Adrenal gland (tissue), 12 donors: ENCODE data around the gene PRRG3. TPM values are rescaled to one million over a fixed set of nuclear protein-coding genes. Genes with fewer than 3 reads are reported as not detected.

Source experiments
- DNase-seq, 7 donors: peaks; one replicate each; pipeline ENCODE4 v3.0.0-alpha.2; 2019 to 2020
- H3K27ac ChIP-seq, 5 donors: fragments of 200-600 bp; sonication (generic) in 4 of 5; 1 replicate in 3 of 5; 2 replicates in 2 of 5; pipeline versions ENCODE4 v1.5.1 to v1.8.0; 2016 to 2020; ENCODE audit warnings: mild to moderate bottlenecking in 1 of 5
- H3K27me3 ChIP-seq: fragments of 200-600 bp; 2 replicates; pipeline ENCODE4 v1.8.0; 2021
- H3K36me3 ChIP-seq, 2 donors: fragments of 200-600 bp; replicated peaks in 1 of 2; 1 replicate in 1 of 2; 2 replicates in 1 of 2; pipeline versions ENCODE4 v1.5.1 to v1.8.0; 2018 to 2022
- H3K4me1 ChIP-seq, 2 donors: fragments of 200-600 bp; replicated peaks in 1 of 2; 1 replicate in 1 of 2; 2 replicates in 1 of 2; pipeline versions ENCODE4 v1.5.1 to v1.8.0; 2018 to 2021
- H3K4me3 ChIP-seq, 4 donors: fragments of 200-600 bp; sonication (generic) in 3 of 4; one replicate each; pipeline ENCODE4 v1.5.1; 2016 to 2018
- H3K9me3 ChIP-seq, 3 donors: fragments of 200-600 bp; sonication (generic) in 1 of 3; replicated peaks in 1 of 3; 1 replicate in 2 of 3; 2 replicates in 1 of 3; pipeline versions ENCODE4 v1.5.1 to v1.8.0; 2016 to 2021
- POLR2A ChIP-seq, 2 donors: fragments of 450-650 bp; IDR thresholded peaks; one replicate each; pipeline ENCODE4 v1.6.1; 2017; ENCODE audit warnings: antibody characterized with exemption in 2 of 2, mild to moderate bottlenecking in 2 of 2, moderate library complexity in 1 of 2
- WGBS, 4 donors: extraction: QIAGEN DNeasy Blood & Tissue Kit in 2 of 4; methylation state at CpG; one replicate each; pipeline versions ENCODE4 v1.1.5 to v1.1.7; 2013 to 2017; 5-methylcytosine and 5-hydroxymethylcytosine counted together
- intact Hi-C, 2 donors: fragments of 100-400 bp; cut with DNase I; formaldehyde crosslinking; loops; one replicate each; pipeline versions ENCODE4 v1.14.1 to v1.15.0; 2022 to 2023
- polyA plus RNA-seq, 3 donors: library from polyadenylated mRNA; stranded (reverse); fragments of 200-250 nt in 2 of 3; fragments of 350-450 nt in 1 of 3; fragmentation: Illumina TruSeq in 1 of 3; extraction: RNeasy Lipid Tissue Mini Kit (QIAGEN cat#74804) in 1 of 3; gene quantifications; one replicate each; pipeline ENCODE4 v1.2.3, GENCODE V29; 2013 to 2014
- total RNA-seq, 9 donors: library from RNA; depleted of rRNA in 4 of 9; stranded (reverse); fragments of >200 nt in 4 of 9; fragments of 120-200 nt in 1 of 9; fragmentation: NEBNext Ultra II Directional in 1 of 9; extraction: Animal tissue kit (Norgen Biotek cat#: 25700) in 1 of 9; gene quantifications; one replicate each; pipeline versions ENCODE4 v1.1.0 to v1.2.4, GENCODE V29; 2013 to 2023
- TF ChIP-seq, protein P1 (sequence below), 6 experiments: fragments of 450-650 bp in 4 of 6; fragments of 200-600 bp in 2 of 6; sonication (generic) in 1 of 6; IDR thresholded peaks; 1 replicate in 5 of 6; 2 replicates in 1 of 6; pipeline versions ENCODE4 v1.5.1 to v1.8.0; 2016 to 2021; ENCODE audit warnings: antibody characterized with exemption in 6 of 6, mild to moderate bottlenecking in 2 of 6, moderate library complexity in 1 of 6
- donor health status: healthy with polysubstance abuse.
- donor health status: Bipolar disorder and iron deficiency.
- donor health status: DM: yes; HTN: yes; CAD: no.
- donor health status: DM: no; HTN: no; CAD: no.
- donor health status: DM: no; HTN: no; CAD: no.
- donor health status: DM: yes; HTN: yes; CAD: no.

Gene PRRG3
- total and polyA plus RNA-seq, 12 donors: under 0.01 to 8.7 (median 0.26) TPM; not detected in 1

GRCh38 chrX:151753313-151754046, 58.2 kb downstream of the PRRG3 start:
- DNase-seq: peak; percentile 24 to 65 (median 58)
- WGBS, 4 donors: 0 to 29% (median 11%) methylated on average over 2 to 22 of the region's 22 CpGs
- no peak for TF ChIP-seq POLR2A (IDR thresholded peaks at IDR 0.05)
- TF ChIP-seq, protein P1, sequence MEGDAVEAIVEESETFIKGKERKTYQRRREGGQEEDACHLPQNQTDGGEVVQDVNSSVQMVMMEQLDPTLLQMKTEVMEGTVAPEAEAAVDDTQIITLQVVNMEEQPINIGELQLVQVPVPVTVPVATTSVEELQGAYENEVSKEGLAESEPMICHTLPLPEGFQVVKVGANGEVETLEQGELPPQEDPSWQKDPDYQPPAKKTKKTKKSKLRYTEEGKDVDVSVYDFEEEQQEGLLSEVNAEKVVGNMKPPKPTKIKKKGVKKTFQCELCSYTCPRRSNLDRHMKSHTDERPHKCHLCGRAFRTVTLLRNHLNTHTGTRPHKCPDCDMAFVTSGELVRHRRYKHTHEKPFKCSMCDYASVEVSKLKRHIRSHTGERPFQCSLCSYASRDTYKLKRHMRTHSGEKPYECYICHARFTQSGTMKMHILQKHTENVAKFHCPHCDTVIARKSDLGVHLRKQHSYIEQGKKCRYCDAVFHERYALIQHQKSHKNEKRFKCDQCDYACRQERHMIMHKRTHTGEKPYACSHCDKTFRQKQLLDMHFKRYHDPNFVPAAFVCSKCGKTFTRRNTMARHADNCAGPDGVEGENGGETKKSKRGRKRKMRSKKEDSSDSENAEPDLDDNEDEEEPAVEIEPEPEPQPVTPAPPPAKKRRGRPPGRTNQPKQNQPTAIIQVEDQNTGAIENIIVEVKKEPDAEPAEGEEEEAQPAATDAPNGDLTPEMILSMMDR (IDR thresholded peaks at IDR 0.05): peak; percentile 62 to 91 (median 84)
- H3K4me1 ChIP-seq: no peaks in the 10 kb centered on the region
- H3K9me3 ChIP-seq: no peaks in the 10 kb centered on the region
- no peak overlapping the region for H3K27ac ChIP-seq
- H3K27me3 ChIP-seq: peaks cover 32% of the 10 kb centered on the region
- no peaks in the 10 kb centered on the region for H3K36me3 ChIP-seq
- no peak overlapping the region for H3K4me3 ChIP-seq
- intact Hi-C loops: loop anchor here (5.0 to 10.0 kb wide), 2 partner anchors 881 to 884 kb away; partner anchors contain the start of gene GABRQ (in 2 of the 2)

- Histone ChIP-seq H3K27ac (no peak overlapping the region), H3K9me3 (no peaks in the 10 kb centered on the region), H3K36me3 (no peaks in the 10 kb centered on the region), H3K4me1 (no peaks in the 10 kb centered on the region), H3K4me3 (no peak overlapping the region), H3K27me3 (peaks cover 32% of the 10 kb centered on the region)
- intact Hi-C loops: loop anchor here (5.0 to 10.0 kb wide), 2 partner anchors 881 to 883 kb away; partner anchors contain the start of gene GABRQ (in 2 of the 2)
- TF ChIP-seq, protein P1 (IDR thresholded peaks at IDR 0.05): no peak
- TF ChIP-seq POLR2A (IDR thresholded peaks at IDR 0.05): no peak
- 65 to 89% (median 73%) methylated on average over 2 to 6 of the region's 6 CpGs for WGBS, 4 donors
- peak in 4 of 7 donors; percentile 21 to 54 (median 26) for DNase-seq
Observed at GRCh38 chrX:151754047-151754429, 58.8 kb downstream of the PRRG3 start.

GRCh38 chrX:151754641-151755215, 59.5 kb downstream of the PRRG3 start:
- no peak for DNase-seq

More at GRCh38 chrX:151754641-151755215, 59.5 kb downstream of the PRRG3 start:
- Histone ChIP-seq H3K9me3 (no peaks in the 10 kb centered on the region), H3K27ac (no peak overlapping the region), H3K27me3 (peaks cover 27% of the 10 kb centered on the region), H3K36me3 (no peaks in the 10 kb centered on the region), H3K4me3 (no peak overlapping the region), H3K4me1 (no peaks in the 10 kb centered on the region)
- TF ChIP-seq, protein P1 (IDR thresholded peaks at IDR 0.05): no peak
- no peak for TF ChIP-seq POLR2A (IDR thresholded peaks at IDR 0.05)
- WGBS, 4 donors: 76 to 82% (median 79%) methylated on average over 11 of the region's 11 CpGs
- intact Hi-C loops: loop anchor here (5.0 to 10.0 kb wide), 2 partner anchors 880 to 883 kb away; partner anchors contain the start of gene GABRQ (in 2 of the 2)

Other genes starting within 250 kb of the PRRG3 start
- gene PASD1, start 131.8 kb upstream of the PRRG3 start, total RNA-seq: under 1 TPM in 1 of 9 donors, not detected in 8; 0.17 TPM
- not detected for gene PASD1, start 131.8 kb upstream of the PRRG3 start, polyA plus RNA-seq
- gene FATE1, start 20.6 kb downstream of the PRRG3 start, total RNA-seq: 10 to 100 TPM in 1 of 9 donors, 1 to 10 TPM in 1, under 1 TPM in 2, not detected in 5; 0.61 to 25.6 (median 1.2) TPM
- under 1 TPM; 0.29 to 0.72 (median 0.40) TPM for gene FATE1, start 20.6 kb downstream of the PRRG3 start, polyA plus RNA-seq
- not detected for gene CNGA2, start 39.3 kb downstream of the PRRG3 start, total RNA-seq
- not detected for gene CNGA2, start 39.3 kb downstream of the PRRG3 start, polyA plus RNA-seq
- gene MAGEA4, start 217.4 kb downstream of the PRRG3 start, total RNA-seq: not detected
- gene MAGEA4, start 217.4 kb downstream of the PRRG3 start, polyA plus RNA-seq: not detected